ENCODE results near the gene DNM3.

The DNM3 gene

GRCh38 chr1:171849245-171849898, 8.1 kb downstream of the DNM3 start:
- H3K4me3 ChIP-seq (ENCODE audit: low read depth, low read length), result no peak overlapping the region
- no peak for TF ChIP-seq CTCF (IDR thresholded peaks at IDR 0.05; ENCODE audit: insufficient read depth, low read depth, low read length, missing control alignments)
- no peak for DNase-seq (ENCODE audit: low read depth)

GRCh38 chr1:171850651-171851350, 9.5 kb downstream of the DNM3 start:
- TF ChIP-seq CTCF (IDR thresholded peaks at IDR 0.05; ENCODE audit: insufficient read depth, low read depth, low read length, missing control alignments), result peak; percentile 18
- DNase-seq (ENCODE audit: low read depth), result no peak
- H3K4me3 ChIP-seq (ENCODE audit: low read depth, low read length), result no peak overlapping the region

- no peak overlapping the region for H3K4me3 ChIP-seq (ENCODE audit: low read depth, low read length)
- DNase-seq (ENCODE audit: low read depth), result no peak
- TF ChIP-seq CTCF (IDR thresholded peaks at IDR 0.05; ENCODE audit: insufficient read depth, low read depth, low read length, missing control alignments), result no peak
Measured at GRCh38 chr1:171852272-171852671, 11.0 kb downstream of the DNM3 start.

- TF ChIP-seq CTCF (IDR thresholded peaks at IDR 0.05; ENCODE audit: insufficient read depth, low read depth, low read length, missing control alignments), result no peak
- no peak for DNase-seq (ENCODE audit: low read depth)
Measured at GRCh38 chr1:171855381-171855780, 14.1 kb downstream of the DNM3 start.

GRCh38 chr1:171858696-171859095, 17.4 kb downstream of the DNM3 start:
- no peak for DNase-seq (ENCODE audit: low read depth)
- no peak overlapping the region for H3K4me3 ChIP-seq (ENCODE audit: low read depth, low read length)
- no peak for TF ChIP-seq CTCF (IDR thresholded peaks at IDR 0.05; ENCODE audit: insufficient read depth, low read depth, low read length, missing control alignments)

More at GRCh38 chr1:171855381-171855780, 14.1 kb downstream of the DNM3 start:
- H3K4me3 ChIP-seq (ENCODE audit: low read depth, low read length), result no peak overlapping the region

GRCh38 chr1:171860696-171861095, 19.4 kb downstream of the DNM3 start:
- no peak for TF ChIP-seq CTCF (IDR thresholded peaks at IDR 0.05; ENCODE audit: insufficient read depth, low read depth, low read length, missing control alignments)
- no peak for DNase-seq (ENCODE audit: low read depth)
- H3K4me3 ChIP-seq (ENCODE audit: low read depth, low read length), result no peak overlapping the region
